Activated T-helper 2 cell treated with anti-CD3 and anti-CD28 coated beads, Interferon-gamma antibody, Interleukin-2, Interleukin-4, amounts not matched to agents 10 μg/mL and 5 μg/mL and 100 μg/mL, durations not matched to agents 14 hours and 24 hours and 36 hours (primary cell): ENCODE data around the gene METTL13. TPM values are rescaled to one million over a fixed set of nuclear protein-coding genes. Genes with fewer than 3 reads are reported as not detected.

Source experiments
- DNase-seq: peaks from one replicate; pipeline ENCODE4 v3.0.0; 2021; ENCODE audit warnings: low spot score
- H3K27ac Mint-ChIP-seq: one replicate; pipeline ENCODE4 v1.8.0; 2021; ENCODE audit warnings: mixed read lengths
- H3K27me3 Mint-ChIP-seq: one replicate; pipeline ENCODE4 v1.8.0; 2021; ENCODE audit warnings: low read depth, mixed read lengths
- H3K36me3 Mint-ChIP-seq: one replicate; pipeline ENCODE4 v1.8.0; 2021; ENCODE audit warnings: low read depth, mixed read lengths
- H3K4me1 Mint-ChIP-seq: one replicate; pipeline ENCODE4 v1.8.0; 2021; ENCODE audit warnings: low read depth, mixed read lengths
- H3K4me3 Mint-ChIP-seq: one replicate; pipeline ENCODE4 v1.8.0; 2021; ENCODE audit warnings: low read depth, mild to moderate bottlenecking, moderate library complexity, mixed read lengths
- H3K9me3 Mint-ChIP-seq: one replicate; pipeline ENCODE4 v1.8.0; 2021; ENCODE audit warnings: mixed read lengths
- intact Hi-C: fragments of 100-400 bp; cut with micrococcal nuclease; formaldehyde crosslinking; loops from one replicate; pipeline ENCODE4 v1.15.1; 2023
- total RNA-seq: library from RNA; stranded (reverse); gene quantifications from 2 replicates; pipeline ENCODE4 v1.2.3, GENCODE V29; 2022

The METTL13 gene
- total RNA-seq, 1 donor from 2014 or later = 50.0 TPM

DNA sequence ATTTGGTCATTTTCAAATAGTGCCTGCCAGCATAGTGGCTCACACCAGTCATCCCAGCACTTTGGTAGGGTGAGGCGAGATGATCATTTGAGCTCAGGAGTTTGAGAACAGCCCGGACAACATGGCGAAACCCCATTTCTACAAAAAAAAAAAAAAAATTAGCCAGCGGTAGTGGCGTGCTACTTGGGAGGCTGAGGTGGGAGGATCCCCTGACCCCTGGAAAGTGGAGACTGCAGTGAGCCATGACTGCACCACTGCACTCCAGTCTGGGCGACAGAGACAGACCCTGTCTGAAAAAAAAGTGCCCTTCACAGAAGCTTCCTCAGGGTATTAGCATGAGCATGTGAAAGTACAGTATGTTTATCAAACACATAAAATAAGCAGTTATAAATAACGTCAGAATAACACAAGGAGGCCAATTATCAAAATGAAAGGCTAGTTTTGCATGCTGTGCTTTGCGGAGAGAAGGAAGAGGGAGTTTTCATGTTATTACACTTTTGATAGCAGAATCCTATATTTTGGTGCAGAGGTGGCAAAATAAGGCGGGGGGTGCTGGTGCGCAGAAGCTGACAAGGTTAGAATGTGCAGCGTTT lies 781 bp upstream of the METTL13 start:
- Mint-ChIP-seq H3K4me1 (peaks cover 36% of the 10 kb centered on the region), H3K27me3 (peaks cover 2% of the 10 kb centered on the region), H3K27ac (peak overlapping the region; percentile 92), H3K36me3 (peaks cover 31% of the 10 kb centered on the region), H3K4me3 (peak overlapping the region; percentile 93), H3K9me3 (no peaks in the 10 kb centered on the region)
- intact Hi-C loops = loop anchor here (1.0 to 10.0 kb wide), 6 partner anchors 14 to 1694 kb away; partner anchors contain the start of genes PRDX6, PRRC2C and VAMP4
- no peak for DNase-seq

DNA sequence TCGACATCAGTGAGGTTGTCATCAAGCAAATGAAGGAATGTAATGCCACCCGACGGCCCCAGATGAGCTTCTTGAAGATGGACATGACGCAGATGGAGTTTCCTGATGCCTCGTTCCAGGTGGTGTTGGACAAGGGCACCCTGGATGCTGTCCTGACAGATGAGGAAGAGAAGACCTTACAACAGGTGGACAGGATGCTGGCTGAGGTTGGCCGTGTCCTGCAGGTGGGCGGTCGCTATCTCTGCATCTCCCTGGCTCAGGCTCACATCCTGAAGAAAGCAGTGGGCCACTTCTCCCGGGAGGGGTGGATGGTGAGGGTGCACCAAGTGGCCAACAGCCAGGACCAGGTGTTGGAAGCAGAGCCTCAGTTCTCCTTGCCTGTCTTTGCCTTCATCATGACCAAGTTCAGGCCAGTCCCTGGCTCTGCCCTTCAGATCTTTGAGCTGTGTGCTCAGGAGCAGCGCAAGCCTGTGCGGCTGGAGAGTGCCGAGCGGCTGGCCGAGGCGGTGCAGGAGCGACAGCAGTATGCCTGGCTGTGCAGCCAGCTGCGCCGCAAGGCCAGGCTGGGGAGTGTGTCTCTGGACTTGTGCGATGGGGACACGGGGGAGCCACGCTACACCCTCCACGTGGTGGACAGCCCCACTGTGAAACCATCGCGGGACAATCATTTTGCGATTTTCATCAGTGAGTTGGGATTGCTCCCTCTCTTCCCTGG lies 2.5 kb downstream of the METTL13 start:
- intact Hi-C loops = loop anchor here (10.0 kb wide), 1 partner anchor 1691 kb away; the partner anchor contains the start of gene PRDX6
- no peak overlapping the region for H3K27ac Mint-ChIP-seq
- H3K36me3 Mint-ChIP-seq = peaks cover 62% of the 10 kb centered on the region
- no peaks in the 10 kb centered on the region for H3K9me3 Mint-ChIP-seq
- no peak for DNase-seq
- H3K27me3 Mint-ChIP-seq = no peaks in the 10 kb centered on the region
- peak overlapping the region; percentile 93 for H3K4me3 Mint-ChIP-seq
- peaks cover 33% of the 10 kb centered on the region for H3K4me1 Mint-ChIP-seq

DNA sequence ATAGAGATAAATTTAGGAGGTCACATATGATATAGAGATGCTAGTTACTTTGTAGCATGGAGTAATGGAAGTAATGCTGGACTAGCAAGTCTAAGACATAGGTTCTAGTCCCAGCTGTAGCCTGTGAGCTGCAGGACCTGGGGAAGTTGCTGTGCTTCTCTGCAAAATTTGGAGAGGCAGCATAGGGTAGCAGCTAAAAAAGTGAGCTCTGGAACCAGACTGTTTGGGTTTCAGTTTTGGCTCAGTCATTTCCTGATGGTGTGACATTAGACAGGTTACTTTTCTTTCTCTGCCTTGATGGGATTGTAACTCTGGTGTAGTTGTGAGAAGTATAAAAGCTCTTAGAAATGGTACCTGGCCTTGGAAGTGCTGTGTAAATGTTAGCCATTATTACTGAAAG lies 3.3 kb downstream of the METTL13 start:
- Mint-ChIP-seq H3K27me3 (no peaks in the 10 kb centered on the region), H3K4me1 (peaks cover 35% of the 10 kb centered on the region), H3K9me3 (no peaks in the 10 kb centered on the region), H3K4me3 (peak overlapping the region; percentile 63), H3K27ac (peak overlapping the region; percentile 74), H3K36me3 (peaks cover 70% of the 10 kb centered on the region)
- DNase-seq = no peak
- intact Hi-C loops = loop anchor here (10.0 kb wide), 1 partner anchor 1690 kb away; the partner anchor contains the start of gene PRDX6

- Mint-ChIP-seq H3K4me3 (peak overlapping the region; percentile 6), H3K27ac (peak overlapping the region; percentile 74), H3K36me3 (peaks cover 77% of the 10 kb centered on the region), H3K27me3 (no peaks in the 10 kb centered on the region), H3K4me1 (peaks cover 30% of the 10 kb centered on the region), H3K9me3 (no peaks in the 10 kb centered on the region)
- intact Hi-C loops = loop anchor here (10.0 kb wide), 1 partner anchor 1689 kb away; the partner anchor contains the start of gene PRDX6
- no peak for DNase-seq
These were observed 4.3 kb downstream of the METTL13 start for GRCh38 chr1:171785766-171786165.

- DNase-seq = no peak
- no peaks in the 10 kb centered on the region for H3K9me3 Mint-ChIP-seq
- H3K4me3 Mint-ChIP-seq = no peak overlapping the region
- peaks cover 31% of the 10 kb centered on the region for H3K4me1 Mint-ChIP-seq
- H3K27me3 Mint-ChIP-seq = no peaks in the 10 kb centered on the region
- H3K36me3 Mint-ChIP-seq = peaks cover 81% of the 10 kb centered on the region
- intact Hi-C loops = loop anchor here (10.0 kb wide), 1 partner anchor 1688 kb away; the partner anchor contains the start of gene PRDX6
- H3K27ac Mint-ChIP-seq = peak overlapping the region; percentile 9
These were observed 5.1 kb downstream of the METTL13 start for GRCh38 chr1:171786534-171786933.

DNA sequence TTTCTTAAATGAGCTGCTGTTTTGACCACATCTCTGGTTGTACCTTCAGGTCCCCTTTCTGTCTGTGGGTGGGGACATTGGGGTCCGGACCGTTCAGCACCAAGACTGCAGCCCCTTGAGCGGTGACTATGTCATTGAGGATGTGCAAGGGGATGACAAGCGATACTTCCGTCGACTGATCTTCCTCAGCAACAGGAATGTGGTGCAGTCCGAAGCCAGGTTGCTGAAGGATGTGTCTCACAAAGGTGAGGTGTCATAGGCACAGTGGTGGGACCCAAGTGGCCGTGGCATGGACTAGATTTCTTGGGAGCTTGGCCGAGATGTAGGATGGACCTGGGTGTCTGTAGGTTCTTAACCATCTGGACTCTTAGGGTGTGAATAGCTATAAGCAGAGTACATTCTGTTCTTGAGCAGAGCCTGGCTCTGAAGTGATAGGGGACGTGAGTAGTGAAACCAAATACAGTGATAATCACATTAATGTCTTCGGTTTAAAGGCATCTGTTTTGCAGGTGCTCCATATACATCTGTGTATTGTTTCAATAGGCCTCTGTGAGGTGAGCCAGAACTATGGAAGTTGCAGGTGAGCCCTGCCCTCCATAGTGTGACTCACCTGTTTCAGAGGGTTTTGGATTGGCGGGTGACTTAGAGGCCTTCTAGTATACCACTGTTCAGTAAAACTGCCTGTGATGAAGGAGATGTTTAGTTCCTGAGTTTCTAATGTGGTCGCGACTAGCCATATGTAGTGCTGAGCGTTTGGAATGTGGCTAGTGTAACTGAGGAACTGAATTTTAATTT lies 6.4 kb downstream of the METTL13 start:
- intact Hi-C loops = loop anchor here (10.0 kb wide), 1 partner anchor 1687 kb away; the partner anchor contains the start of gene PRDX6

DNA sequence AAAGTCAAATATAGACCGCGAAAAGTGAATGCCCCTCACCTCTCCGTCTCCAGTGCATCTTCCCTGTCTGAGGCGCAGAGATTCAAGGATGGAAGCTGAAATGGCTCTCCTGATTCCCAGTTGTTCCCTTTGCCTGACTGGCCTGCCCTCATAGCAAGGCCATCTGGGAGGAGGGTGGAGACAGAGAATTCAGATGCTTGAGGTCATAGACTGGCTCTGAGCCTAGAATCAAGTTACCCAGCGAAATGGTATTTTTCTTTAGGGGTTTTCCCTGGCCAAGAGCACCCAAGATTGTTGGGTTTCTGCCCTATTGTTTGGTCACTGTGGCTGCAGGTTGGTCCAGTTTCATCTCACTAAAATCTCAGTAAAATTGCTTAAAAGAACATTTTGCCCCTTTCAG lies 7.2 kb downstream of the METTL13 start:
- no peak for DNase-seq
- no peak overlapping the region for H3K4me3 Mint-ChIP-seq
- H3K27ac Mint-ChIP-seq = no peak overlapping the region
- H3K27me3 Mint-ChIP-seq = no peaks in the 10 kb centered on the region
- H3K9me3 Mint-ChIP-seq = no peaks in the 10 kb centered on the region
- H3K36me3 Mint-ChIP-seq = peaks cover 92% of the 10 kb centered on the region
- intact Hi-C loops = loop anchor here (10.0 kb wide), 1 partner anchor 1686 kb away; the partner anchor contains the start of gene PRDX6
- H3K4me1 Mint-ChIP-seq = peaks cover 24% of the 10 kb centered on the region

More for the DNA sequence above, 6.4 kb downstream of the METTL13 start:
- DNase-seq = no peak
- peaks cover 29% of the 10 kb centered on the region for H3K4me1 Mint-ChIP-seq
- no peak overlapping the region for H3K27ac Mint-ChIP-seq
- H3K36me3 Mint-ChIP-seq = peaks cover 88% of the 10 kb centered on the region
- H3K4me3 Mint-ChIP-seq = no peak overlapping the region
- H3K27me3 Mint-ChIP-seq = no peaks in the 10 kb centered on the region
- H3K9me3 Mint-ChIP-seq = no peaks in the 10 kb centered on the region

DNA sequence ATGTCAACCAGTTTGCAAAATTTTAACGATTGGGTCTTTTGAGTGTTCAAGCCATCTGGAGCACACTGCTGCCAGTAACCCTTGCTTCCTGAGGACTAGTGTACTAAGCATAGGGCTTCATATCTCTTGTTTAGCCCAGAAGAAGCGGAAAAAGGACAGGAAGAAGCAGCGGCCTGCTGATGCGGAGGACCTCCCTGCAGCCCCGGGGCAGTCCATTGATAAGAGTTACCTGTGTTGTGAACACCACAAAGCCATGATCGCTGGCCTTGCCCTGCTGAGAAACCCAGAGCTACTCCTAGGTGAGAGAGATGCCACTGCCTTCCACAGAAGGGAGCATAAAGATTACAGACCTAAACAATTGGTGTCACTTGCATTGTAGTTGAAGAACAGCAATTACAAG lies 8.9 kb downstream of the METTL13 start:
- H3K27ac Mint-ChIP-seq = no peak overlapping the region
- H3K27me3 Mint-ChIP-seq = no peaks in the 10 kb centered on the region
- no peak for DNase-seq
- intact Hi-C loops = no loop called here
- no peaks in the 10 kb centered on the region for H3K9me3 Mint-ChIP-seq
- peaks cover 94% of the 10 kb centered on the region for H3K36me3 Mint-ChIP-seq
- peaks cover 24% of the 10 kb centered on the region for H3K4me1 Mint-ChIP-seq
- no peak overlapping the region for H3K4me3 Mint-ChIP-seq

DNA sequence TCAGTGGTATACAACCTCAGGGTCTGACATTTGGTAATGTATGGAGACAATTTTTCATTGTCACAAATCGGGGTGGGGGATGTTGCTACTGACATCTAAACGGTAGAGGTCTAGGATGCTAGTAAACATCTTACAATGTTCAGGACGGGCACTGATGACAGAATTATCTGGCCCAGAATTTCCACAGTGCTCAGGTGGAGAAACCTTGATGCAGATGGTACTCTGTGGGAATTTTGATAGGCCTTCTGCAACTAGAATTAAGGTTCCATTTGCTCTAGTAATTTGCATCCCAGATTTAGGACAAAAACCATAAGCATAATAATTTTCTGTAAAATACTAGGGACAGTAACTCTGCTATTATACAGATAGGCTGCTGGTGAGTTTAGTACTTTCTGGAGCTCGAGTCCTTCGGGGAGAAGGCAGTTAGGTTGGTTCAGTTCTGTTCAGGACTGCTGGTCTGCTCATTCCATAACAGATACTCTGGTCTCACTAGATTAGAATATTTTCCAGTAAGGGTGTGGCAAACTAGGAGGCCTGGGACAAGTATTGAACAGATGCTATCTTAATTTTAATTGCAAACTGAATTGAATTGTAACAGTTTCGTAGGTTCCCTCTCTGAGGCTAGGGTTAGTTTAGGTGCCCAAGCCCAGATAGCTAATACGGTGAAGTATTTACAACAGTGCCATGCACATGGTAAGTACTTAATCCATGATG lies 11.4 kb downstream of the METTL13 start:
- Mint-ChIP-seq H3K4me3 (no peak overlapping the region), H3K9me3 (no peaks in the 10 kb centered on the region), H3K4me1 (peaks cover 20% of the 10 kb centered on the region), H3K36me3 (peaks cover 94% of the 10 kb centered on the region), H3K27me3 (no peaks in the 10 kb centered on the region), H3K27ac (peak overlapping the region; percentile 47)
- no peak for DNase-seq
- intact Hi-C loops = no loop called here

DNA sequence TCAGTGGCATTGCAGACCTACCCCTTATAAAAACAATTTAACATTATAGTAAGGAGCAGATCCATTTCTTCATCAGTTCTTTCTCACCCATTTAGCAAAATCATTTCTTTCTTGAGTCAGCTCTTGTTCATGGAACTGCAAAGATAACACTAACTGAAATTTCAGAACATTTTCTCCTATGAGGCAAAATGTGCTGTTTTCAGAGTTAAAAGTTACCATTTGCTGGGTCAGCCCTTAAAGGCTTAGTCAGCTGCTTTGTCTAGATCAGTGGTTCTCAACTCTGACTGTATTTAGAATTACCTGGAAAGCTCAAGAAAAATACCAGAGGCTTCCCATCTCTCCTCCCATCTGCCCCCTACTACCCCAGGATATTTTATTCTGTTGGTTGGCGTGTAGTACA lies 12.2 kb downstream of the METTL13 start:
- peaks cover 20% of the 10 kb centered on the region for H3K4me1 Mint-ChIP-seq
- H3K27me3 Mint-ChIP-seq = no peaks in the 10 kb centered on the region
- H3K36me3 Mint-ChIP-seq = peaks cover 92% of the 10 kb centered on the region
- intact Hi-C loops = loop anchor here (1.0 to 2.0 kb wide), 2 partner anchors 12 to 51 kb away; partner anchors contain the start of genes METTL13 and VAMP4
- peak overlapping the region; percentile 92 for H3K27ac Mint-ChIP-seq
- DNase-seq = no peak
- H3K4me3 Mint-ChIP-seq = peak overlapping the region; percentile 28
- H3K9me3 Mint-ChIP-seq = no peaks in the 10 kb centered on the region

- intact Hi-C loops = loop anchor here (1.0 to 2.0 kb wide), 2 partner anchors 13 to 51 kb away; partner anchors contain the start of genes METTL13 and VAMP4
- H3K36me3 Mint-ChIP-seq = peaks cover 87% of the 10 kb centered on the region
- peak overlapping the region; percentile 92 for H3K27ac Mint-ChIP-seq
- DNase-seq = peak; percentile 32
- H3K27me3 Mint-ChIP-seq = no peaks in the 10 kb centered on the region
- H3K9me3 Mint-ChIP-seq = no peaks in the 10 kb centered on the region
- peaks cover 20% of the 10 kb centered on the region for H3K4me1 Mint-ChIP-seq
- peak overlapping the region; percentile 28 for H3K4me3 Mint-ChIP-seq
These were observed 12.6 kb downstream of the METTL13 start for GRCh38 chr1:171794085-171794484.

- Mint-ChIP-seq H3K27ac (no peak overlapping the region), H3K27me3 (no peaks in the 10 kb centered on the region), H3K36me3 (peaks cover 70% of the 10 kb centered on the region), H3K4me3 (no peak overlapping the region), H3K9me3 (no peaks in the 10 kb centered on the region), H3K4me1 (peaks cover 21% of the 10 kb centered on the region)
- DNase-seq = no peak
- intact Hi-C loops = no loop called here
These were observed 15.1 kb downstream of the METTL13 start for GRCh38 chr1:171796592-171796991.
